HUES64 (cell line): ENCODE measurements around the gene TAPT1.

ENCODE experiments used
- H3K27ac ChIP-seq: 2 replicates; pipeline ENCODE4 v1.7.0; 2013; ENCODE audit warnings: low read depth, low read length, inconsistent platforms
- H3K27me3 ChIP-seq: 2 replicates; pipeline ENCODE4 v1.6.1; 2013; ENCODE audit warnings: mild to moderate bottlenecking, low read length; ENCODE audit not compliant: insufficient read depth
- H3K36me3 ChIP-seq: 2 replicates; pipeline ENCODE4 v1.6.1; 2013; ENCODE audit warnings: mild to moderate bottlenecking, low read length; ENCODE audit not compliant: insufficient read depth
- H3K4me1 ChIP-seq: 2 replicates; pipeline ENCODE4 v1.6.1; 2013; ENCODE audit warnings: mild to moderate bottlenecking, low read length, moderate library complexity; ENCODE audit not compliant: insufficient read depth
- H3K4me3 ChIP-seq: 2 replicates; pipeline ENCODE4 v1.5.1; 2013; ENCODE audit warnings: mild to moderate bottlenecking, low read length, moderate library complexity
- H3K9ac ChIP-seq: 2 replicates; pipeline ENCODE4 v1.6.1; 2013; ENCODE audit warnings: mild to moderate bottlenecking, low read depth, low read length
- H3K9me3 ChIP-seq: 2 replicates; pipeline ENCODE4 v1.6.1; 2013; ENCODE audit warnings: low read depth, low read length; ENCODE audit not compliant: insufficient read depth
- WGBS: fragments of 150-250, 120-280 bp; methylation state at CpG from one replicate; pipeline ENCODE4 v1.1.7; 2013; ENCODE audit warnings: missing lambda C conversion rate; 5-methylcytosine and 5-hydroxymethylcytosine counted together

TAPT1 gene

GRCh38 chr4:16125571-16126445 lies 100.5 kb downstream of the TAPT1 start:
- H3K4me1 ChIP-seq, result no peaks in the 10 kb centered on the region
- H3K36me3 ChIP-seq, result no peaks in the 10 kb centered on the region
- no peak overlapping the region for H3K9ac ChIP-seq
- no peaks in the 10 kb centered on the region for H3K27me3 ChIP-seq
- no peak overlapping the region for H3K4me3 ChIP-seq
- no peaks in the 10 kb centered on the region for H3K9me3 ChIP-seq
- H3K27ac ChIP-seq, result no peak overlapping the region
- WGBS, result 83% methylated on average over 8 of the region's 8 CpGs

DNA sequence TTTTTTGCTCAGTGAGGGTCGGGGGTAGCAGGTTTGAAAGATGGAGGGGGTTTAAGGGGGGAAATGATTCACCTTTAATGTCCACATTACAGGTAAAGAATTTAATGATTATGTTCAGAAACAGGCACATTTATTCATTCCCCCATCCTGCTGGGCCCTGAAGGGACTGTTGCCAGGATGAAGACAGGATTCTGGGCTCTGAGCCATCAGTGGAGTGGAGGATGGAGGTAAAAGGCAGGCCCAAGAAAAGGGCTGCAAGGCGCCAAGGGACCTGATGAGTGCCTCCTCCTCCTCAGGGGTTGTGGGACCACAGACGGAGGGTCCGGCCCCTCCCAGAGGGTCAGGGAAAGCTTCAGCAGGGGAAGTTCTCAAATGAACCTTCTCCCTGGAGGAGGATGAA lies 102.0 kb downstream of the TAPT1 start:
- H3K4me3 ChIP-seq, result no peak overlapping the region
- WGBS, result 86% methylated on average over 3 of the region's 4 CpGs
- H3K9me3 ChIP-seq, result no peaks in the 10 kb centered on the region
- no peaks in the 10 kb centered on the region for H3K36me3 ChIP-seq
- no peak overlapping the region for H3K9ac ChIP-seq
- no peak overlapping the region for H3K27ac ChIP-seq
- H3K4me1 ChIP-seq, result no peaks in the 10 kb centered on the region
- no peaks in the 10 kb centered on the region for H3K27me3 ChIP-seq

DNA sequence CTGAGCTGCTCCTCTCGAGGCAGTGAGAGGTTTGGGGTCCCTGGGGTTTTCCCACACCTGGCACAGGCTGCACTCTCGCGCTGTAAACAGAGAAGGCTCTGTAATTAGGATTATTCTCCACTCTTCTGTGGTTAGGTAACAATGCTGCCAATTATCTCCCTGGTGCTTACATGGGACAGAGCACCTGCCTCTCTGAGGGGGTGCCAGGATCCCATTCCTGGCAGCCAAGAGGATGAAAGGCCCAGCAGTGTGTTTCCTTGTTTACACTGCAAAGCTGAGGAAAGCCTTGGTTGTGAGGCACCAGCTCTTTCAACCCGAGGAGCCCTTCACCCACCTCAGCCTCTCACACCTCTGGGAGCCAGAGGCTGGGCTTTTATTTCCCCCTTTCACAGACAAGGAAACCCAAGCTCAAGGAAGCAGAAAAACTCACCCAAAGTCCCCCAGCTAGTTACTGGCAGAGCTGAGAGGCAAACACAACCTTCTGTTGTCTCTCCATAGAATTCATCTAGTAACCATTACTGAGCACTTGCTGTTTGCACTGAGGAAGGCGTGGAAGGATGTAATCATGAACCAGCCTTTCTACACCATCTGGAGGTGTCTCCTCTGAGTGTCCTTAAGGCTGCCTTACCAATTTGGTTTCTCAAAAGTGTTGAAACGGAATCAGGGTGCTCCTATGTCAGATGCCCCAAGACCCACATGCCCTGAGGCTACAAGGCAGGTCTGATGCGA lies 102.8 kb downstream of the TAPT1 start:
- no peaks in the 10 kb centered on the region for H3K36me3 ChIP-seq
- no peak overlapping the region for H3K9ac ChIP-seq
- H3K27ac ChIP-seq, result no peak overlapping the region
- H3K4me3 ChIP-seq, result no peak overlapping the region
- H3K4me1 ChIP-seq, result no peaks in the 10 kb centered on the region
- H3K9me3 ChIP-seq, result no peaks in the 10 kb centered on the region
- 87% methylated on average over 7 of the region's 7 CpGs for WGBS
- H3K27me3 ChIP-seq, result no peaks in the 10 kb centered on the region

DNA sequence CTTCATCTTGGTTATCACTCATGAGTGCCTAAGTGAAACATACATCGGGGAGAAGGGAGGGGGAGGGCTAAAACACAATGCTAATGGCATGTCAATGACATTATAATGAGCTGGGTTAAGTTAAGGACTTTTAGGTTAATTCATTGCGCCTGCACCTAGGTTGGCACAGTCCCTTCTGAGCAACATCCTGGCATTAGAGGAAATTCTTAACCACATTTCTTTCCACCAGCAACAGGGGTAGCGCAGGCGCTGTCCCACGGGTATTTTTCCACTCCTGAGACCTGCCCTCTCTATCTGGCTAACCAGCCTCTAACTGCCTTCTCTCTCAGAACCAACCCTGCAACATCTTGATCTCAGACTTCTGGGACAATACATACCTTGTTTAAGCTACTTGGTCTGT lies 103.5 kb downstream of the TAPT1 start:
- Histone ChIP-seq H3K27ac (no peak overlapping the region), H3K9ac (no peak overlapping the region), H3K4me3 (no peak overlapping the region), H3K9me3 (no peaks in the 10 kb centered on the region), H3K4me1 (no peaks in the 10 kb centered on the region), H3K27me3 (no peaks in the 10 kb centered on the region), H3K36me3 (no peaks in the 10 kb centered on the region)
- 84% methylated on average over 5 of the region's 5 CpGs for WGBS

GRCh38 chr4:16122308-16122711 lies 104.0 kb downstream of the TAPT1 start:
- no peak overlapping the region for H3K9ac ChIP-seq
- H3K9me3 ChIP-seq, result no peaks in the 10 kb centered on the region
- no peak overlapping the region for H3K27ac ChIP-seq
- no peak overlapping the region for H3K4me3 ChIP-seq
- no peaks in the 10 kb centered on the region for H3K36me3 ChIP-seq
- H3K27me3 ChIP-seq, result no peaks in the 10 kb centered on the region
- WGBS, result 87% methylated on average over 4 of the region's 4 CpGs
- no peaks in the 10 kb centered on the region for H3K4me1 ChIP-seq

DNA sequence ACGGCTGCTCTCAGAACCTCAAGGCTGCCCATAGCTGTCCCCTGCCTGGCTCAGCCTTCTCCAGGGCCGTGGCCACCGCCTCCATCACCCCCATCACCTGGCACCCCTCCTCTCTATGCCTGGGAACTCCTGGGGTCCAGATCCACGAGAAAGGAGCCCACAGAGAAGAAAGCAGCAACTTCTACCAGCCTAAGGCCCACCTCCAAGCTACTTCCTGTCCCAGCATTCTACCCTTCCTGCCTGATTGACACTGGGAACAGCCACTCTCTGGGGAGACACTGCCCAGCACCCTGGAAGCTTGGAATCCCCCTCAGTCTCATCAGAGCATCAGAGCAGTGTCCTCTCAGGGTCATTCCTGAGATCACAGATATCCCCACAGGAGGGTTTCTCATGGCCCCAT lies 105.6 kb downstream of the TAPT1 start:
- no peak overlapping the region for H3K27ac ChIP-seq
- no peaks in the 10 kb centered on the region for H3K9me3 ChIP-seq
- no peaks in the 10 kb centered on the region for H3K36me3 ChIP-seq
- H3K27me3 ChIP-seq, result no peaks in the 10 kb centered on the region
- H3K4me1 ChIP-seq, result no peaks in the 10 kb centered on the region
- no peak overlapping the region for H3K9ac ChIP-seq
- no peak overlapping the region for H3K4me3 ChIP-seq
- 91% methylated on average over 4 of the region's 4 CpGs for WGBS

GRCh38 chr4:16119981-16120380 lies 106.3 kb downstream of the TAPT1 start:
- no peak overlapping the region for H3K4me3 ChIP-seq
- no peak overlapping the region for H3K9ac ChIP-seq
- H3K27me3 ChIP-seq, result no peaks in the 10 kb centered on the region
- WGBS, result 81% methylated on average over 4 of the region's 4 CpGs
- H3K9me3 ChIP-seq, result no peaks in the 10 kb centered on the region
- H3K4me1 ChIP-seq, result no peaks in the 10 kb centered on the region
- no peak overlapping the region for H3K27ac ChIP-seq
- no peaks in the 10 kb centered on the region for H3K36me3 ChIP-seq

DNA sequence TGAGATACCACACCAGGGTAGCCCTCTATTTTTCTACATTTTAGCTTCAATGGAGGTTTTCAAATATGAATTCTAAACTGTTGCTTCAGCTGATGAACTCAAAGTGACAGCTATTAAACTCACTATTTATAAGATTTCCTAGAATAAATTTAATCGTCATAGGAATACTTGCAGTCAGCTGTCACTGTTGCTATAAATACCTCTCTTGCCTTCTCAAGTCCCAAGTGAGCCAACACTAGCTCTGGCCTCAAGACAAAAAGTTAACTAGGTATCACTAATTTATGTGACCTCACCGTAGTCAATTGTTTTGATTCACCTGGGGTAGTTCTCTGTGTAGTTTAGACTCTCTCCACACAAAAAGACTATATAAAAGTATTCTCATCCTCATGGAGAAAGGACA lies 108.2 kb downstream of the TAPT1 start:
- WGBS, result 96% methylated on average over 2 of the region's 2 CpGs
- H3K27ac ChIP-seq, result no peak overlapping the region

GRCh38 chr4:16117164-16117563 lies 109.1 kb downstream of the TAPT1 start:
- no peak overlapping the region for H3K9ac ChIP-seq
- H3K4me3 ChIP-seq, result no peak overlapping the region
- no peaks in the 10 kb centered on the region for H3K9me3 ChIP-seq
- no peaks in the 10 kb centered on the region for H3K27me3 ChIP-seq
- H3K36me3 ChIP-seq, result no peaks in the 10 kb centered on the region
- H3K27ac ChIP-seq, result no peak overlapping the region
- no peaks in the 10 kb centered on the region for H3K4me1 ChIP-seq
- 83% methylated on average over 5 of the region's 5 CpGs for WGBS

More for the DNA sequence above, 108.2 kb downstream of the TAPT1 start:
- Histone ChIP-seq H3K4me1 (no peaks in the 10 kb centered on the region), H3K9me3 (no peaks in the 10 kb centered on the region), H3K27me3 (no peaks in the 10 kb centered on the region), H3K9ac (no peak overlapping the region), H3K36me3 (no peaks in the 10 kb centered on the region), H3K4me3 (no peak overlapping the region)

DNA sequence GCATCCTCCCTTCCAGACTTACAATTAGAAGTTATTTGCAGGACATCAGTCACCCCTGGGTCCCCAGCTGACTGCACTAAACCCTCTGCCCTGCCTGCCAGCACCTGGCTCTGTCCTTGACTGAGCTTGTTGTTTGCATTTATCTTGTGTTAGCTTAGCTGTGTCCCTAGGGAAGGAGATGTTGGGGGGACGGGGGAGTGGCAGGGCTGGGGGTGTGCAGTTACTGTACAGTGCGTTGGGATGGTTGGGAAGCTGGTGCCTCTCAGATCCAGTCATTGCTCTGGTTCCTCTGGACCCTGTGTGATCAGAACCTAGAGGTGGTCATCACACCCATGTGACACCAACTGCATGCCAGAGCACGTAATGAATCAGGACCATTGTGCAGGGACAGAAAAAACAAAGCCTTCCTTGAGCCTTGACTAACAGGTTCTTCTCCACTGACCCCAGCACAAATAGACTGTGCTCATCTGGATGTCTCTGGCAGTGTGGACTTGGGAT lies 109.7 kb downstream of the TAPT1 start:
- no peaks in the 10 kb centered on the region for H3K4me1 ChIP-seq
- WGBS, result 62% methylated on average over 3 of the region's 3 CpGs
- H3K4me3 ChIP-seq, result no peak overlapping the region
- no peak overlapping the region for H3K27ac ChIP-seq
- H3K27me3 ChIP-seq, result no peaks in the 10 kb centered on the region; the same call in 1 of the 2 replicates
- H3K9ac ChIP-seq, result no peak overlapping the region
- H3K36me3 ChIP-seq, result no peaks in the 10 kb centered on the region
- no peaks in the 10 kb centered on the region for H3K9me3 ChIP-seq

GRCh38 chr4:16116019-16116418 lies 110.3 kb downstream of the TAPT1 start:
- Histone ChIP-seq H3K9ac (no peak overlapping the region), H3K4me1 (no peaks in the 10 kb centered on the region), H3K27ac (no peak overlapping the region), H3K4me3 (no peak overlapping the region), H3K27me3 (no peaks in the 10 kb centered on the region; the same call in 1 of the 2 replicates), H3K9me3 (no peaks in the 10 kb centered on the region), H3K36me3 (no peaks in the 10 kb centered on the region)
- 94% methylated on average over 7 of the region's 7 CpGs for WGBS
